Activated CD4-positive, alpha-beta T cell treated with anti-CD3 and anti-CD28 coated beads for 48 hours (primary cell): ENCODE results near the gene SLC30A4.
"Not testable (repeated sequence)": the region's sequence is repeated elsewhere in the genome, so short reads cannot be mapped to it uniquely, and the experiment has no call there.

Source experiments
- DNase-seq: peaks from one replicate; pipeline ENCODE4 v3.0.0-alpha.2; 2020

Gene SLC30A4

GRCh38 chr15:45522328-45523165, at the start of gene SLC30A4:
TSS of gene SLC30A4 (minus strand) at chr15:45522755. CDS start at chr15:45522354, 401 bp downstream.
- peak; percentile 54 for DNase-seq

- no peak for DNase-seq
Measured at GRCh38 chr15:45555934-45556608, 33.5 kb upstream of the SLC30A4 start.

- no peak for DNase-seq
Measured at GRCh38 chr15:45551676-45552075, 29.1 kb upstream of the SLC30A4 start.

- no peak for DNase-seq
Measured at GRCh38 chr15:45550436-45550835, 27.9 kb upstream of the SLC30A4 start.

- DNase-seq, result no peak
Measured at GRCh38 chr15:45549541-45550220, 27.1 kb upstream of the SLC30A4 start.

GRCh38 chr15:45548753-45549520, 26.4 kb upstream of the SLC30A4 start:
- no peak for DNase-seq

- DNase-seq, result no peak
Measured at GRCh38 chr15:45546789-45547188, 24.2 kb upstream of the SLC30A4 start.

GRCh38 chr15:45544266-45545023, 21.9 kb upstream of the SLC30A4 start:
- no peak for DNase-seq

GRCh38 chr15:45543051-45543450, 20.5 kb upstream of the SLC30A4 start:
- no peak for DNase-seq

- no peak for DNase-seq
Measured at GRCh38 chr15:45540531-45540930, 18.0 kb upstream of the SLC30A4 start.

- DNase-seq, result no peak
Measured at GRCh38 chr15:45539680-45540079, 17.1 kb upstream of the SLC30A4 start.

GRCh38 chr15:45536934-45537333, 14.4 kb upstream of the SLC30A4 start:
- no peak for DNase-seq

- DNase-seq, result no peak
Measured at GRCh38 chr15:45535486-45536042, 13.0 kb upstream of the SLC30A4 start.

GRCh38 chr15:45534821-45535220, 12.3 kb upstream of the SLC30A4 start:
- no peak for DNase-seq

GRCh38 chr15:45532892-45533291, 10.3 kb upstream of the SLC30A4 start:
- not testable (repeated sequence) for DNase-seq

GRCh38 chr15:45529613-45530012, 7.1 kb upstream of the SLC30A4 start:
- no peak for DNase-seq

GRCh38 chr15:45527086-45527485, 4.5 kb upstream of the SLC30A4 start:
- no peak for DNase-seq

GRCh38 chr15:45523166-45523460, 558 bp upstream of the SLC30A4 start:
- DNase-seq, result no peak

- DNase-seq, result no peak
Measured at GRCh38 chr15:45521596-45522327, 793 bp downstream of the SLC30A4 start.

- no peak for DNase-seq
Measured at GRCh38 chr15:45510758-45511280, 11.7 kb downstream of the SLC30A4 start.

- DNase-seq, result not testable (repeated sequence)
Measured at GRCh38 chr15:45507143-45507542, 15.4 kb downstream of the SLC30A4 start.
